ENCODE measurements around the gene CEP72.

DNA sequence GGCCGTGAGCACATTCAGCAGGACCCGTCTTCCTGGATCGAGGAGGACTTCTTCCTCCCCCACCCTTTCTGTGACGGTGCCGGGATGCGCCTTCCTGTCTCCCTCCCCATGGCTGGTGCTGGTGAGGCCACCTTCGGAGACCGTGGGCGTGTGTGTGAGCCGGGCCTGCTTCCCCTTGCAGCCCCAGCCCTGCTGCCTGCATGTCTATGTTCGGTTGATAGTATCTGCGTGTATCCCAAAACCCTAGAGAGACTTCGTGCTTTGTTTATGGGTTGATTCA, 12.8 kb downstream of the CEP72 start:
- TF ChIP-seq CTCF (IDR thresholded peaks at IDR 0.05) (no peak), EZH2 (IDR thresholded peaks at IDR 0.05) (no peak), EZH2phosphoT487 (IDR thresholded peaks at IDR 0.05) (no peak)
